Measurements from ENCODE around the gene RAB11FIP4.

DNA sequence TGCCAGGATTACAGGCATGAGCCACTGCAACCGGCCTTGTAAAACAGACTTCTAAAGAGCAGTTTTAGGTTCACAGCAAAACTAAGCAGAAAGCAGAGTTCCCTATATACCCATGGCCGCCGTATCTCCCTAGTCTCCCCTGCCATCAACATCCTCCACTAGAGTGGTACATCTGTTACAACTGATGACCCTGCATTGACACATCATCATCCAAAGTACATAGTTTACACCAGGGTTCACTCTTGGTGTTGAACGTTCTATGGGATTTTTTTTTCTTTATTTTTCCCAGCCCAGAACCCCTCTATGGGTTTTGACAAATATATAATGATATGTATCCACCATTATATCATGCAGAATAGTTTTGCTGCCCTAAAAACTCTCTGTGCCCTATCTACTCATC lies 155.2 kb downstream of the RAB11FIP4 start:
- TF ChIP-seq POLR2A (IDR thresholded peaks at IDR 0.05) (no peak), CTCF (IDR thresholded peaks at IDR 0.05) (no peak)

All from prostate gland (tissue), 2 donors.